Spleen (tissue), 11 donors: ENCODE measurements around the gene LRRIQ4. TPM values are rescaled to one million over a fixed set of nuclear protein-coding genes. Genes with fewer than 3 reads are reported as not detected.

ENCODE experiments used
- DNase-seq: peaks from one replicate; pipeline ENCODE4 v3.0.0-alpha.2; 2020
- H3K27ac ChIP-seq, 8 donors: fragments of 200-600 bp; sonication (generic) in 7 of 8; 1 replicate in 4 of 8; 2 replicates in 4 of 8; pipeline versions ENCODE4 v1.5.0 to v1.8.0; 2016 to 2021; ENCODE audit warnings: inconsistent platforms in 4 of 8, mild to moderate bottlenecking in 4 of 8, moderate library complexity in 1 of 8
- H3K27me3 ChIP-seq, 7 donors: fragments of 200-600 bp; sonication (generic) in 6 of 7; replicated peaks in 1 of 7; 1 replicate in 4 of 7; 2 replicates in 3 of 7; pipeline versions ENCODE4 v1.5.0 to v1.8.0; 2016 to 2021; ENCODE audit warnings: inconsistent platforms in 3 of 7, mild to moderate bottlenecking in 1 of 7
- H3K36me3 ChIP-seq, 6 donors: fragments of 200-600 bp; sonication (generic) in 5 of 6; 1 replicate in 4 of 6; 2 replicates in 2 of 6; pipeline versions ENCODE4 v1.5.0 to v1.8.0; 2016 to 2021; ENCODE audit warnings: inconsistent platforms in 2 of 6
- H3K4me1 ChIP-seq, 6 donors: fragments of 200-600 bp; sonication (generic) in 5 of 6; 1 replicate in 3 of 6; 2 replicates in 3 of 6; pipeline versions ENCODE4 v1.5.0 to v1.8.0; 2016 to 2021; ENCODE audit warnings: inconsistent platforms in 3 of 6
- H3K4me3 ChIP-seq, 8 donors: fragments of 200-600 bp; sonication (generic) in 7 of 8; 1 replicate in 4 of 8; 2 replicates in 4 of 8; pipeline versions ENCODE4 v1.5.0 to v1.8.0; 2016 to 2021; ENCODE audit warnings: inconsistent platforms in 4 of 8, mild to moderate bottlenecking in 4 of 8, moderate library complexity in 2 of 8
- H3K9me3 ChIP-seq, 8 donors: fragments of 200-600 bp; sonication (generic) in 7 of 8; 1 replicate in 4 of 8; 2 replicates in 4 of 8; pipeline versions ENCODE4 v1.5.0 to v1.8.0; 2016 to 2021; ENCODE audit warnings: inconsistent platforms in 4 of 8
- POLR2A ChIP-seq, 3 donors: fragments of 450-650 bp; IDR thresholded peaks; one replicate each; pipeline ENCODE4 v1.5.1; 2017; ENCODE audit warnings: antibody characterized with exemption in 3 of 3, mild to moderate bottlenecking in 1 of 3
- POLR2AphosphoS5 ChIP-seq, 3 donors: sonication (generic); formaldehyde crosslinking; IDR thresholded peaks; one replicate each; pipeline ENCODE4 v1.5.1; 2017; ENCODE audit warnings: antibody characterized with exemption in 3 of 3
- WGBS, 5 donors: extraction: QIAGEN DNeasy Blood & Tissue Kit in 3 of 5; methylation state at CpG; one replicate each; pipeline versions ENCODE4 v1.1.5 to v1.1.7; 2013 to 2018; 5-methylcytosine and 5-hydroxymethylcytosine counted together
- intact Hi-C: fragments of 100-400 bp; cut with DNase I; formaldehyde crosslinking; loops from one replicate; pipeline ENCODE4 v1.15.0; 2023; ENCODE audit warnings: low total_unique reads
- polyA plus RNA-seq, 3 donors: library from polyadenylated mRNA; stranded (reverse); fragments of 200-250 nt; gene quantifications; one replicate each; pipeline ENCODE4 v1.2.1, GENCODE V29; 2013
- total RNA-seq, 7 donors: library from RNA; depleted of rRNA in 3 of 7; stranded (reverse); fragments of >200 nt in 3 of 7; fragmentation: NEBNext Ultra II Directional in 4 of 7; extraction: Animal tissue kit (Norgen Biotek cat#: 25700) in 4 of 7; gene quantifications; one replicate each; pipeline versions ENCODE4 v1.1.0 to v1.2.1, GENCODE V29; 2016 to 2021
- TF ChIP-seq, protein P1 (sequence below), 11 experiments: fragments of 200-600 bp in 7 of 11; fragments of 450-650 bp in 4 of 11; sonication (generic) in 4 of 11; IDR thresholded peaks in 8 of 11; conservative IDR thresholded peaks in 3 of 11; 1 replicate in 7 of 11; 2 replicates in 4 of 11; pipeline versions ENCODE4 v1.4.0 to v1.8.0; 2016 to 2021; ENCODE audit warnings: antibody characterized with exemption in 11 of 11, inconsistent platforms in 4 of 11, mild to moderate bottlenecking in 1 of 11
- donor health status: healthy with polysubstance abuse.
- donor health status: DM: no; HTN: no; CAD: no; lungs with moderate emphysema.
- donor health status: DM: no; HTN: no; CAD: no.
- donor health status: Bipolar disorder and iron deficiency.
- donor health status: healthy.
- donor health status: DM: no; HTN: no; CAD: no.
- donor health status: DM: yes; HTN: yes; CAD: no.

The LRRIQ4 gene
- total and polyA plus RNA-seq, 10 donors: 0.06 to 0.27 (median 0.19) TPM; not detected in 7

DNA sequence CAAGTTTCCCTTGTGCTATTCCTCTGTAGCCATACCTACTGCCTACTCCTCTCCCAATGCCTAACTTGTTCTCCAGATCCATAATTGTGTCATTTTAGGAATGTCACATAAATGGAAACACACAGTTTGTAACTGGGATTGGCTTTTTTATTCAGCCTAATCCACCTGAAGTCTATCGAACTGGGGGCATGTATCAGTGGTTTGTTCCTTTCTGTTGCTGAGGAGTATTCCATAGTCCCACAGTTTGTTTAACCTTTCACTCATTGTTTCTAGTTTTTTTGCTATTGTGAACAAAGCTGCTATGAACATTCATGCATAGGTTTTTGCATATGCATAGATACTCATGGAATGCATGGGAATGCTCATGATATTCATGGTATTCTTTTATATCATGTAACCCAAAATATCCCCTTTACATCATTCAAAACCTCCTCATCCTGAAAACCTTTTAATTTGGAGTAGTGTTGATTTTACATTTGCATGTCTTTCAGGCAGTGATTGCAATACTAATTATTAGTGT lies 25.9 kb downstream of the LRRIQ4 start:
- TF ChIP-seq POLR2A (IDR thresholded peaks at IDR 0.05) (no peak), POLR2AphosphoS5 (IDR thresholded peaks at IDR 0.05) (no peak)
- TF ChIP-seq, protein P1, sequence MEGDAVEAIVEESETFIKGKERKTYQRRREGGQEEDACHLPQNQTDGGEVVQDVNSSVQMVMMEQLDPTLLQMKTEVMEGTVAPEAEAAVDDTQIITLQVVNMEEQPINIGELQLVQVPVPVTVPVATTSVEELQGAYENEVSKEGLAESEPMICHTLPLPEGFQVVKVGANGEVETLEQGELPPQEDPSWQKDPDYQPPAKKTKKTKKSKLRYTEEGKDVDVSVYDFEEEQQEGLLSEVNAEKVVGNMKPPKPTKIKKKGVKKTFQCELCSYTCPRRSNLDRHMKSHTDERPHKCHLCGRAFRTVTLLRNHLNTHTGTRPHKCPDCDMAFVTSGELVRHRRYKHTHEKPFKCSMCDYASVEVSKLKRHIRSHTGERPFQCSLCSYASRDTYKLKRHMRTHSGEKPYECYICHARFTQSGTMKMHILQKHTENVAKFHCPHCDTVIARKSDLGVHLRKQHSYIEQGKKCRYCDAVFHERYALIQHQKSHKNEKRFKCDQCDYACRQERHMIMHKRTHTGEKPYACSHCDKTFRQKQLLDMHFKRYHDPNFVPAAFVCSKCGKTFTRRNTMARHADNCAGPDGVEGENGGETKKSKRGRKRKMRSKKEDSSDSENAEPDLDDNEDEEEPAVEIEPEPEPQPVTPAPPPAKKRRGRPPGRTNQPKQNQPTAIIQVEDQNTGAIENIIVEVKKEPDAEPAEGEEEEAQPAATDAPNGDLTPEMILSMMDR (IDR thresholded peaks at IDR 0.05 in 8 of 11, conservative IDR thresholded peaks at IDR 0.05 in 3 of 11): no peak
- peaks cover 4 to 48% (median 16%) of the 10 kb centered on the region in 6 donors for H3K4me1 ChIP-seq
- 91 to 100% (median 94%) methylated on average over 1 of the region's 1 CpG for WGBS, 5 donors
- intact Hi-C loops: no loop called here
- no peaks in the 10 kb centered on the region for H3K36me3 ChIP-seq
- no peak overlapping the region for H3K4me3 ChIP-seq
- no peak for DNase-seq
- no peak overlapping the region for H3K27ac ChIP-seq
- no peaks in the 10 kb centered on the region for H3K27me3 ChIP-seq
- no peaks in the 10 kb centered on the region for H3K9me3 ChIP-seq

DNA sequence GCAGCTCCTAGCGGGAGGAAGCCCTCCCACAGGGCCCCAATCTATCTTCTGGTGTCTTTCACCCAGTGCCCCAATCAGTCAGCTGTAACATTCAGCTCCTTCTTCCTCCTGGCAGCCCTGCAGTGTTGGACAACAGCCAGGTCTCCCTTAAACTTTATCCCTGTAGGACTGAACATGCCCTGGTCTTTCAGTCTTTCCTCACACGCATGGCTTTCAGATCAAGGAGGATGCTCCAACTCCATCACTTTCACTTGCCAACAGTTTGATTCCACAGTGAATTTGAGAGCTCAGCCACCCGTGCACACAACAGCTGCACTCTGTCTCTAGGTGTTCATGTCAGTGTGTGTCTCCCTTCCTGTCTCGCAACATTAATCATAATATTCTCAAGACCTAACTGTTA lies 28.5 kb downstream of the LRRIQ4 start:
- H3K4me1 ChIP-seq: peaks cover 4 to 44% (median 13%) of the 10 kb centered on the region in 6 donors
- TF ChIP-seq POLR2A (IDR thresholded peaks at IDR 0.05): no peak
- TF ChIP-seq POLR2AphosphoS5 (IDR thresholded peaks at IDR 0.05): no peak
- TF ChIP-seq, protein P1 (IDR thresholded peaks at IDR 0.05 in 8 of 11, conservative IDR thresholded peaks at IDR 0.05 in 3 of 11): no peak
- intact Hi-C loops: no loop called here
- H3K27me3 ChIP-seq: no peaks in the 10 kb centered on the region
- 45 to 61% (median 51%) methylated on average over 4 of the region's 4 CpGs for WGBS, 5 donors
- no peak overlapping the region for H3K4me3 ChIP-seq
- no peaks in the 10 kb centered on the region for H3K36me3 ChIP-seq
- DNase-seq: no peak
- H3K9me3 ChIP-seq: no peaks in the 10 kb centered on the region
- peak overlapping the region in 4 of 8 donors; percentile 22 to 55 (median 38) for H3K27ac ChIP-seq

- Histone ChIP-seq H3K9me3 (no peaks in the 10 kb centered on the region), H3K4me3 (no peak overlapping the region), H3K4me1 (peaks cover 4 to 52% (median 25%) of the 10 kb centered on the region in 6 donors), H3K27me3 (no peaks in the 10 kb centered on the region), H3K27ac (no peak overlapping the region), H3K36me3 (no peaks in the 10 kb centered on the region)
- TF ChIP-seq, protein P1 (IDR thresholded peaks at IDR 0.05 in 8 of 11, conservative IDR thresholded peaks at IDR 0.05 in 3 of 11): no peak
- TF ChIP-seq POLR2AphosphoS5 (IDR thresholded peaks at IDR 0.05) (no peak), POLR2A (IDR thresholded peaks at IDR 0.05) (no peak)
- intact Hi-C loops: no loop called here
- no peak for DNase-seq
- 37 to 52% (median 38%) methylated on average over 3 of the region's 3 CpGs for WGBS, 5 donors
Observed at GRCh38 chr3:169842960-169843359, 30.3 kb downstream of the LRRIQ4 start.

DNA sequence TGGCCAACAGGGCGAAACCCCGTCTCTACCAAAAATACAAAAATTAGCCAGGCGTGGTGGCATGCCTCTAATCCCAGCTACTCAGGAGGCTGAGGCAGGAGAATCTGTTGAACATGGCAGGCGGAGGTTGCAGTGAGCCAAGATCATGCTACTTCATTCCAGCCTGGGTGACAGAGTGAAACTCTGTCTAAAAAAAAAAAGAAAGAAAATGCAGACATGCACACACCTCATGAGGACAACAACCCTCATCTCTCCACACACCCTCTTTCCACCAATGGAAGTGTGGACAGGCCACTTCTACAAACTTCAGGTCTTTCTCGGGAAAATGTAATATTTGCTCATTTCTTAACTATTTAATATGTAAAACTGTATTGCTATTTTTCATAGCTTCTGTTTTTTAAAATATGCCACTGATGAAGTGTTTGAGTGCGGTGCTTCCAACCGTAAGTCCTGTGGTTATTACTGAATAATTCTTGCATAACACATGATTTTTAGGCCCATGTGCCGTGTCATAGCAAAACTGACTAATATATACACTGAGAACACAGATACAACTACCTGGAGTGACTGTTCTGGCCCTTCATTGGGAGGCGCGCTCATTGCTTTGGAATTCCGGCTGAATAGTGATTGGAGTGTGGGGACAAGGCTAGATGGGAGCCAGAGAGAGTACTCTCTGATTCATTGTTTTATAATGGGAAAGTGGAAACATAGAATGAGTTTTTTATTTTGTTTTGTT lies 34.0 kb downstream of the LRRIQ4 start:
- Histone ChIP-seq H3K4me3 (no peak overlapping the region), H3K36me3 (no peaks in the 10 kb centered on the region), H3K27me3 (no peaks in the 10 kb centered on the region), H3K9me3 (no peaks in the 10 kb centered on the region), H3K27ac (peak overlapping the region in 7 of 8 donors; percentile 60 to 84 (median 74)), H3K4me1 (peaks cover 4 to 45% (median 22%) of the 10 kb centered on the region in 6 donors)
- intact Hi-C loops: no loop called here
- no peak for DNase-seq
- 67 to 74% (median 69%) methylated on average over 11 of the region's 11 CpGs for WGBS, 5 donors
- TF ChIP-seq POLR2A (IDR thresholded peaks at IDR 0.05): no peak
- TF ChIP-seq, protein P1 (IDR thresholded peaks at IDR 0.05 in 8 of 11, conservative IDR thresholded peaks at IDR 0.05 in 3 of 11): no peak
- TF ChIP-seq POLR2AphosphoS5 (IDR thresholded peaks at IDR 0.05): no peak
